ENCODE data around the gene EPHA5.

DNA sequence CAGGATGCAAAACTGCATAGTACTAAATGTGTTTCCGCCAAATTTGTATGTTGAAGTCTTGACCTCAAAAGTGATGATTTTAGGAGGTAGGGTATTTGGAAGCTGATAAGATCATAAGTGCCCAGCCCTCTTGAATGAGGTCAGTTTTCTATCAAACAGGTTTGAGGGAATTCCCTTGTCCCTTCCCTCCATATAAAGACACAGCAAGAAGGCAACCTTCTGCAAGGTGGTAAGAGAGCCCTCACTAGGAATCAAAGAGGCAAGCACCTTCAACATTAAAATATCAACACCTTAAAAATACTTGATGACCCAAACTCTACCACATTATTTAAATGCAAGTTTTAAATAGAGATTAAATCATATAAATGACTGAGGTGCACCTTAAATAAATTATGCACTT is 288.6 kb downstream of the EPHA5 start:
- TF ChIP-seq, protein P1, sequence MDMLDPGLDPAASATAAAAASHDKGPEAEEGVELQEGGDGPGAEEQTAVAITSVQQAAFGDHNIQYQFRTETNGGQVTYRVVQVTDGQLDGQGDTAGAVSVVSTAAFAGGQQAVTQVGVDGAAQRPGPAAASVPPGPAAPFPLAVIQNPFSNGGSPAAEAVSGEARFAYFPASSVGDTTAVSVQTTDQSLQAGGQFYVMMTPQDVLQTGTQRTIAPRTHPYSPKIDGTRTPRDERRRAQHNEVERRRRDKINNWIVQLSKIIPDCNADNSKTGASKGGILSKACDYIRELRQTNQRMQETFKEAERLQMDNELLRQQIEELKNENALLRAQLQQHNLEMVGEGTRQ (CRISPR knock-in tag; IDR thresholded peaks at IDR 0.05): no peak
- no peak for TF ChIP-seq ATF2 (CRISPR knock-in tag; IDR thresholded peaks at IDR 0.05; ENCODE audit: borderline replicate concordance, low read depth)
- TF ChIP-seq ETV6 (CRISPR knock-in tag; IDR thresholded peaks at IDR 0.05): no peak
- TF ChIP-seq CTCF (IDR thresholded peaks at IDR 0.05): no peak
- no peak for TF ChIP-seq CREB1 (CRISPR knock-in tag; IDR thresholded peaks at IDR 0.05)
- no peak for TF ChIP-seq NR3C1 (CRISPR knock-in tag; conservative IDR thresholded peaks at IDR 0.05; ENCODE audit: low read depth)
- TF ChIP-seq ESRRA (CRISPR knock-in tag; IDR thresholded peaks at IDR 0.05; ENCODE audit: borderline replicate concordance): no peak
- TF ChIP-seq MAX (CRISPR knock-in tag; IDR thresholded peaks at IDR 0.05): no peak
- no peak for TF ChIP-seq ZNF423 (CRISPR knock-in tag; IDR thresholded peaks at IDR 0.05)
- TF ChIP-seq, protein P2, sequence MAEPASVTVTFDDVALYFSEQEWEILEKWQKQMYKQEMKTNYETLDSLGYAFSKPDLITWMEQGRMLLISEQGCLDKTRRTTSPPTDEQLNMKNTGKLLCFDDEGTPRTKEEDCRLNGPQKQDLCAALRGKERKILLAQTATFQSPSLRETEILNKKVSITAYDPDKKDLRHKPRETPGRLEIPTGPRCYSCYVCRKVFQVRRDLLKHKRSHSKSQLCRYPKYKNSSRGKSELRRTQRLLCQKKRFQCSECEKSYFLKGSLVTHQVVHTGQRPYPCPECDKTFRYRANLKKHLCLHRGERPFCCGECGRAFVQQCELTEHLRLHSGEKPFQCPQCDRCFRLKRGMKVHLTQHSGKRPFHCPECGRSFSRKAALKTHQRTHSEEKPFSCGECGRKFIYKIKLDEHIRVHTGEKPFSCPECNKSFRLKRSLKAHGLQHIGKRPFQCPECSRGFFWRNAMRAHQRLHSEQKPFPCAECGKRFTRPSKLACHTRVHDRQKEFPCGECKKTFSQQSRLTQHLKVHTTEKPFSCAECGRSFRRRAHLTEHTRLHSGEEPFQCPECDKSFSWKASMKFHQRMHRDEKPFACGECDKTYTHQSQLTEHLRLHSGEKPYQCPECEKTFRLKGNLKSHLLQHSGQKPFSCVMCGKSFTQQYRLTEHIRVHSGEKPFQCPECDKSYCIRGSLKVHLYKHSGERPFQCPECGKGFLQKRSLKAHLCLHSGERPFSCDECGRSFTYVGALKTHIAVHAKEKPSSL (CRISPR knock-in tag; conservative IDR thresholded peaks at IDR 0.05): no peak
- no peak for TF ChIP-seq TCF7 (CRISPR knock-in tag; IDR thresholded peaks at IDR 0.05; ENCODE audit: low read depth)
- no peak for TF ChIP-seq ZNF138 (CRISPR knock-in tag; conservative IDR thresholded peaks at IDR 0.05)
- TF ChIP-seq, protein P3, sequence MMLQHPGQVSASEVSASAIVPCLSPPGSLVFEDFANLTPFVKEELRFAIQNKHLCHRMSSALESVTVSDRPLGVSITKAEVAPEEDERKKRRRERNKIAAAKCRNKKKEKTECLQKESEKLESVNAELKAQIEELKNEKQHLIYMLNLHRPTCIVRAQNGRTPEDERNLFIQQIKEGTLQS (CRISPR knock-in tag; conservative IDR thresholded peaks at IDR 0.05): no peak

All from WTC11 (cell line).